IMR-90 (cell line): ENCODE results near the gene SLC18A3. TPM values are rescaled to one million over a fixed set of nuclear protein-coding genes. Genes with fewer than 3 reads are reported as not detected.

ENCODE experiments used
- ATAC-seq: fragments of 200-7000 bp; cut with Tn5 transposase; 2 replicates; pipeline ENCODE4 v1.9.1; 2020; ENCODE audit warnings: low read depth, mild to moderate bottlenecking, moderate library complexity
- BruUV-seq: library from RNA; stranded (reverse); fragments of 400-500 nt; replicated peaks from 2 replicates; lab custom pipeline; 2021; lab: Mats Ljungman, UMichigan
- CTCF ChIA-PET: fragments of 300-600 bp; formaldehyde crosslinking; extraction: SDS; loops from one replicate; lab custom pipeline; 2021; ENCODE audit warnings: antibody characterized with exemption; lab: Yijun Ruan, JAX
- POLR2A ChIA-PET: fragments of 300-600 bp; sonication (Branson Sonifier 250); formaldehyde crosslinking; loops from one replicate; lab custom pipeline; 2022; ENCODE audit warnings: antibody characterized with exemption; ENCODE audit not compliant: unreplicated experiment; lab: Charles Lee
- DNase-seq: peaks from one replicate; pipeline ENCODE4 v3.0.0; 2013
- H2AFZ ChIP-seq: replicated peaks from 2 replicates; pipeline ENCODE3; 2013; ENCODE audit warnings: low read length, mild to moderate bottlenecking; ENCODE audit not compliant: poor library complexity
- H2AK5ac ChIP-seq: 2 replicates; pipeline ENCODE4 v1.6.1; 2013; ENCODE audit warnings: low read depth, low read length, inconsistent platforms
- H2AK9ac ChIP-seq: replicated peaks from 2 replicates; pipeline ENCODE3; 2013; ENCODE audit warnings: mild to moderate bottlenecking, low read depth, low read length, moderate library complexity; ENCODE audit not compliant: poor library complexity
- H2BK120ac ChIP-seq: 2 replicates; pipeline ENCODE4 v1.6.1; 2013; ENCODE audit warnings: low read depth, low read length, inconsistent platforms
- H2BK15ac ChIP-seq: 3 replicates; pipeline ENCODE4 v1.6.1; 2013; ENCODE audit warnings: low read depth, low read length, inconsistent platforms
- H2BK20ac ChIP-seq: 2 replicates; pipeline ENCODE4 v1.6.1; 2013; ENCODE audit warnings: low read depth, mild to moderate bottlenecking, inconsistent platforms, low read length, moderate library complexity
- H2BK5ac ChIP-seq: 2 replicates; pipeline ENCODE4 v1.6.1; 2013; ENCODE audit warnings: mild to moderate bottlenecking, low read depth, low read length, inconsistent platforms; ENCODE audit not compliant: poor library complexity, severe bottlenecking
- H3K14ac ChIP-seq: replicated peaks from 2 replicates; pipeline ENCODE4 v1.6.1; 2013; ENCODE audit warnings: low read depth, low read length, inconsistent platforms
- H3K18ac ChIP-seq: 2 replicates; pipeline ENCODE4 v1.6.1; 2013; ENCODE audit warnings: low read depth, low read length, control low read depth
- H3K23ac ChIP-seq: 2 replicates; pipeline ENCODE4 v1.6.1; 2013; ENCODE audit warnings: low read depth, low read length, inconsistent platforms
- H3K27ac ChIP-seq: 2 replicates; pipeline ENCODE4 v1.5.1; 2013; ENCODE audit warnings: mild to moderate bottlenecking, control low read depth, low read length; ENCODE audit not compliant: insufficient read depth
- H3K27me3 ChIP-seq: 2 replicates; pipeline ENCODE4 v1.6.1; 2013; ENCODE audit warnings: low read length; ENCODE audit not compliant: control insufficient read depth, insufficient read depth
- H3K36me3 ChIP-seq: 2 replicates; pipeline ENCODE4 v1.6.1; 2013; ENCODE audit warnings: low read length, mixed read lengths; ENCODE audit not compliant: control insufficient read depth, insufficient read depth
- H3K4ac ChIP-seq: 2 replicates; pipeline ENCODE4 v1.6.1; 2013; ENCODE audit warnings: low read depth, low read length, inconsistent platforms
- H3K4me1 ChIP-seq: 2 replicates; pipeline ENCODE4 v1.6.1; 2013; ENCODE audit warnings: low read length, mixed read lengths; ENCODE audit not compliant: control insufficient read depth, insufficient read depth
- H3K4me2 ChIP-seq: 2 replicates; pipeline ENCODE4 v1.6.1; 2013; ENCODE audit warnings: low read depth, mild to moderate bottlenecking, control low read depth, low read length, moderate library complexity
- H3K4me3 ChIP-seq: 2 replicates; pipeline ENCODE4 v1.5.1; 2013; ENCODE audit warnings: low read depth, mild to moderate bottlenecking, control low read depth, low read length, moderate library complexity; ENCODE audit not compliant: insufficient read depth
- H3K56ac ChIP-seq: 2 replicates; pipeline ENCODE4 v1.6.1; 2013; ENCODE audit warnings: low read length, inconsistent platforms; ENCODE audit not compliant: insufficient read depth; ENCODE audit errors: extremely low read depth
- H3K79me1 ChIP-seq, 2 experiments: 2 replicates each; pipeline ENCODE4 v1.6.1; 2013; ENCODE audit warnings: low read length in 2 of 2, inconsistent platforms in 1 of 2, low read depth in 1 of 2
- H3K9ac ChIP-seq: 2 replicates; pipeline ENCODE4 v1.6.1; 2013; ENCODE audit warnings: low read depth, low read length, control low read depth
- H3K9me1 ChIP-seq: 2 replicates; pipeline ENCODE4 v1.6.1; 2013; ENCODE audit warnings: low read length, inconsistent platforms; ENCODE audit not compliant: insufficient read depth
- H3K9me3 ChIP-seq: 2 replicates; pipeline ENCODE4 v1.6.1; 2013; ENCODE audit warnings: low read length; ENCODE audit not compliant: control insufficient read depth, insufficient read depth
- H4K20me1 ChIP-seq: 2 replicates; pipeline ENCODE4 v1.6.1; 2013; ENCODE audit warnings: low read length, inconsistent platforms; ENCODE audit not compliant: insufficient read depth
- H4K5ac ChIP-seq: 2 replicates; pipeline ENCODE4 v1.6.1; 2013; ENCODE audit warnings: mild to moderate bottlenecking, low read depth, low read length, control low read depth
- H4K8ac ChIP-seq, 2 experiments: 2 replicates each; pipeline ENCODE4 v1.6.1; 2013; ENCODE audit warnings: low read depth in 2 of 2, low read length in 2 of 2, control low read depth in 1 of 2, inconsistent platforms in 1 of 2
- H4K91ac ChIP-seq: 2 replicates; pipeline ENCODE4 v1.6.1; 2013; ENCODE audit warnings: low read depth, low read length, inconsistent platforms; ENCODE audit not compliant: insufficient read depth
- BHLHE40 ChIP-seq: fragments of 150-350 bp; IDR thresholded peaks from 2 replicates; pipeline ENCODE4 v1.6.1; 2016; ENCODE audit warnings: mild to moderate bottlenecking, low read depth, low read length
- CEBPB ChIP-seq: IDR thresholded peaks from 2 replicates; pipeline ENCODE4 v1.6.1; 2012; ENCODE audit warnings: low read depth, low read length, improper control_type of control experiment
- CHD1 ChIP-seq: IDR thresholded peaks from 2 replicates; pipeline ENCODE4 v1.6.1; 2012; ENCODE audit warnings: low read depth, low read length, improper control_type of control experiment
- FOS ChIP-seq: fragments of 150-350 bp; IDR thresholded peaks from 2 replicates; pipeline ENCODE4 v1.6.1; 2016; ENCODE audit warnings: low read depth, low read length
- MAFK ChIP-seq: IDR thresholded peaks from 2 replicates; pipeline ENCODE4 v1.6.1; 2012; ENCODE audit warnings: low read depth, low read length, improper control_type of control experiment
- MAZ ChIP-seq: IDR thresholded peaks from 2 replicates; pipeline ENCODE4 v1.6.1; 2012; ENCODE audit warnings: low read depth, mild to moderate bottlenecking, low read length, improper control_type of control experiment, moderate library complexity, borderline replicate concordance
- MXI1 ChIP-seq: IDR thresholded peaks from 2 replicates; pipeline ENCODE4 v1.6.1; 2012; ENCODE audit warnings: low read depth, mild to moderate bottlenecking, low read length, moderate library complexity, borderline replicate concordance
- NFE2L2 ChIP-seq: fragments of 150-350 bp; IDR thresholded peaks from 2 replicates; pipeline ENCODE4 v1.6.1; 2016; ENCODE audit warnings: low read depth, mild to moderate bottlenecking, low read length
- POLR2A ChIP-seq: IDR thresholded peaks from 2 replicates; pipeline ENCODE4 v1.6.1; 2012; ENCODE audit warnings: mild to moderate bottlenecking, low read depth, low read length
- RAD21 ChIP-seq: IDR thresholded peaks from 2 replicates; pipeline ENCODE4 v1.6.1; 2012; ENCODE audit warnings: low read length, improper control_type of control experiment
- RCOR1 ChIP-seq: IDR thresholded peaks from 2 replicates; pipeline ENCODE4 v1.6.1; 2012; ENCODE audit warnings: mild to moderate bottlenecking, low read length, improper control_type of control experiment; ENCODE audit not compliant: insufficient replicate concordance
- RFX5 ChIP-seq: IDR thresholded peaks from 2 replicates; pipeline ENCODE4 v1.8.0; 2012; ENCODE audit warnings: low read depth, mild to moderate bottlenecking, low read length, moderate library complexity
- SMC3 ChIP-seq: fragments of 150-350 bp; IDR thresholded peaks from 2 replicates; pipeline ENCODE4 v1.6.1; 2016; ENCODE audit warnings: low read depth, mild to moderate bottlenecking, antibody characterized with exemption, low read length, moderate library complexity
- WGBS, 2 experiments: methylation state at CpG; one replicate each; pipeline versions ENCODE4 v1.1.5 to v1.1.7; 2013; ENCODE audit warnings: missing lambda C conversion rate in 2 of 2; ENCODE audit not compliant: insufficient read length in 1 of 2; ENCODE audit errors: extremely low coverage in 2 of 2; 5-methylcytosine and 5-hydroxymethylcytosine counted together
- dilution Hi-C: fragments of 300-500 bp; cut with HindIII; formaldehyde crosslinking; loops from one replicate; pipeline ENCODE4 v1.14.3; 2018; ENCODE audit warnings: low sequenced_read_pairs; ENCODE audit not compliant: unreplicated experiment
- in situ Hi-C: fragments of 300-500 bp; cut with MboI; formaldehyde crosslinking; loops from 3 replicates; pipeline ENCODE4 v1.14.3; 2019; ENCODE audit warnings: low sequenced_read_pairs, inconsistent platforms, mixed read lengths
- intact Hi-C: fragments of 100-400 bp; cut with micrococcal nuclease; formaldehyde crosslinking; loops from 2 replicates; pipeline ENCODE4 v1.10.0; 2022
- polyA plus RNA-seq, 3 experiments: library from polyadenylated mRNA; depleted of rRNA; stranded (reverse); fragments of >200 nt; gene quantifications; 2 replicates each; pipeline ENCODE4 v1.2.3, GENCODE V29; 2012; ENCODE audit warnings: low replicate concordance in 1 of 3
- total RNA-seq: library from RNA; depleted of rRNA; stranded (reverse); fragments of >200 nt; gene quantifications from 2 replicates; pipeline ENCODE4 v1.2.3, GENCODE V29; 2012
- TF ChIP-seq, protein P1 (sequence below): conservative IDR thresholded peaks from 2 replicates; pipeline ENCODE4 v1.5.1; 2012; ENCODE audit warnings: mild to moderate bottlenecking, low read depth, low read length, improper control_type of control experiment
- TF ChIP-seq, protein P2 (sequence below): fragments of 150-350 bp; IDR thresholded peaks from 2 replicates; pipeline ENCODE4 v1.6.1; 2016; ENCODE audit warnings: low read depth, mild to moderate bottlenecking, low read length, moderate library complexity, borderline replicate concordance
- TF ChIP-seq, protein P3 (sequence below): fragments of 150-350 bp; IDR thresholded peaks from 2 replicates; pipeline ENCODE4 v1.6.1; 2017; ENCODE audit warnings: mild to moderate bottlenecking, antibody characterized with exemption, low read length, low read depth

The SLC18A3 gene
- total and polyA plus RNA-seq, 2 of the 4 experiments (the other 2 are of a cell fraction) = not detected

DNA sequence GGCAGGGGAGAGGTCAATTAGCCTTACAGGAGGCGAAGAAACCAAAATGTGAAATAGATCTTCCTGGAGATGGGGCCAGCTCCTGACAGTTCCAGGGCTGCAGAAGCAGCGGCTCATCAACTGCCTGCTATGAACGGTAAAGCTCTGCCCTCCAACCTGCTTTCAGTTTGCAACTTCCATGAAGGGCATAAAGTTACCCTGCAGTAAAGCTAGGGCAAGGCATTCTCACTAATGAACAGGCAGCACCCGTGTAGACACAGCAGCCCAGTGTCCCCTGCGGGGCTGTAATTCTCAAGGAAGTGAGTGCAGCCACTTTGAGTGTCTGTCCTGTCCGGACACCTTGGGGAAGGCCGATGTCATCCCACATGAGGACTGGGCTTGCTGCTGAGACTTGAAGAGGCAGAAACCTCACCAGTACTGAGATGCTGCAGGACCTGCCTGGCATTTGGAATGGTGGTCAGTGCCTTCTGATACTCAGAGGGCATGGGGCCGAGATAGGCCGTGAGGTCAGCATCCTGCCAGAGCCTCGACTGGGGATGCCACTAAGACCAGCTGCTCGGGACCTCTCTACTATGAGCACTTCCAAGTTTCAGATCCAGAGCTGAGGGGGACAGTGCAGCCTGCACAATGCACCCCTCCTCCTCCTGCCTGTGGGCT lies 43.3 kb downstream of the SLC18A3 start:
- Histone ChIP-seq H4K5ac (no peak overlapping the region), H3K23ac (no peak overlapping the region), H3K9me3 (no peaks in the 10 kb centered on the region), H4K8ac (no peak overlapping the region), H3K14ac (no peak overlapping the region), H2BK120ac (no peak overlapping the region), H3K56ac (no peak overlapping the region), H4K20me1 (no peaks in the 10 kb centered on the region), H2AFZ (no peak overlapping the region), H2AK5ac (no peak overlapping the region), H3K27ac (no peak overlapping the region), H3K18ac (no peak overlapping the region), H2BK20ac (no peak overlapping the region), H3K4ac (no peak overlapping the region), H3K9me1 (no peaks in the 10 kb centered on the region), H2AK9ac (no peak overlapping the region), H3K4me1 (no peaks in the 10 kb centered on the region), H2BK5ac (no peak overlapping the region), H4K91ac (no peak overlapping the region), H3K4me3 (no peak overlapping the region), H3K9ac (no peak overlapping the region), H3K79me1 (no peaks in the 10 kb centered on the region), H3K27me3 (peaks cover 8% of the 10 kb centered on the region), H3K4me2 (no peak overlapping the region), H2BK15ac (no peak overlapping the region), H3K36me3 (no peaks in the 10 kb centered on the region)
- intact Hi-C loops = no loop called here
- in situ Hi-C loops = no loop called here
- BruUV-seq = no TSS peak
- ATAC-seq (no peak), DNase-seq (no peak)
- 62% methylated on average over 7 of the region's 11 CpGs; no CpG with 5 or more reads in 1 of the 2 experiments for WGBS, 2 experiments
- dilution Hi-C loops = no loop called here
- CTCF ChIA-PET = no interaction called here
- no peak for TF ChIP-seq CEBPB
- TF ChIP-seq, protein P1, sequence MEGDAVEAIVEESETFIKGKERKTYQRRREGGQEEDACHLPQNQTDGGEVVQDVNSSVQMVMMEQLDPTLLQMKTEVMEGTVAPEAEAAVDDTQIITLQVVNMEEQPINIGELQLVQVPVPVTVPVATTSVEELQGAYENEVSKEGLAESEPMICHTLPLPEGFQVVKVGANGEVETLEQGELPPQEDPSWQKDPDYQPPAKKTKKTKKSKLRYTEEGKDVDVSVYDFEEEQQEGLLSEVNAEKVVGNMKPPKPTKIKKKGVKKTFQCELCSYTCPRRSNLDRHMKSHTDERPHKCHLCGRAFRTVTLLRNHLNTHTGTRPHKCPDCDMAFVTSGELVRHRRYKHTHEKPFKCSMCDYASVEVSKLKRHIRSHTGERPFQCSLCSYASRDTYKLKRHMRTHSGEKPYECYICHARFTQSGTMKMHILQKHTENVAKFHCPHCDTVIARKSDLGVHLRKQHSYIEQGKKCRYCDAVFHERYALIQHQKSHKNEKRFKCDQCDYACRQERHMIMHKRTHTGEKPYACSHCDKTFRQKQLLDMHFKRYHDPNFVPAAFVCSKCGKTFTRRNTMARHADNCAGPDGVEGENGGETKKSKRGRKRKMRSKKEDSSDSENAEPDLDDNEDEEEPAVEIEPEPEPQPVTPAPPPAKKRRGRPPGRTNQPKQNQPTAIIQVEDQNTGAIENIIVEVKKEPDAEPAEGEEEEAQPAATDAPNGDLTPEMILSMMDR = no peak
- no peak for TF ChIP-seq BHLHE40
- no peak for TF ChIP-seq MAFK
- TF ChIP-seq MAZ = no peak
- TF ChIP-seq RAD21 = no peak
- TF ChIP-seq SMC3 = no peak
- no peak for TF ChIP-seq RFX5
- TF ChIP-seq RCOR1 = no peak
- TF ChIP-seq POLR2A = no peak
- TF ChIP-seq, protein P2, sequence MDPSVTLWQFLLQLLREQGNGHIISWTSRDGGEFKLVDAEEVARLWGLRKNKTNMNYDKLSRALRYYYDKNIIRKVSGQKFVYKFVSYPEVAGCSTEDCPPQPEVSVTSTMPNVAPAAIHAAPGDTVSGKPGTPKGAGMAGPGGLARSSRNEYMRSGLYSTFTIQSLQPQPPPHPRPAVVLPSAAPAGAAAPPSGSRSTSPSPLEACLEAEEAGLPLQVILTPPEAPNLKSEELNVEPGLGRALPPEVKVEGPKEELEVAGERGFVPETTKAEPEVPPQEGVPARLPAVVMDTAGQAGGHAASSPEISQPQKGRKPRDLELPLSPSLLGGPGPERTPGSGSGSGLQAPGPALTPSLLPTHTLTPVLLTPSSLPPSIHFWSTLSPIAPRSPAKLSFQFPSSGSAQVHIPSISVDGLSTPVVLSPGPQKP = no peak
- no peak for TF ChIP-seq CHD1
- TF ChIP-seq NFE2L2 = no peak
- TF ChIP-seq FOS = no peak
- TF ChIP-seq MXI1 = no peak
- TF ChIP-seq, protein P3, sequence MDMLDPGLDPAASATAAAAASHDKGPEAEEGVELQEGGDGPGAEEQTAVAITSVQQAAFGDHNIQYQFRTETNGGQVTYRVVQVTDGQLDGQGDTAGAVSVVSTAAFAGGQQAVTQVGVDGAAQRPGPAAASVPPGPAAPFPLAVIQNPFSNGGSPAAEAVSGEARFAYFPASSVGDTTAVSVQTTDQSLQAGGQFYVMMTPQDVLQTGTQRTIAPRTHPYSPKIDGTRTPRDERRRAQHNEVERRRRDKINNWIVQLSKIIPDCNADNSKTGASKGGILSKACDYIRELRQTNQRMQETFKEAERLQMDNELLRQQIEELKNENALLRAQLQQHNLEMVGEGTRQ = no peak
- POLR2A ChIA-PET = no interaction called here
